MM.1S (cell line): ENCODE results near the gene LKAAEAR1.

Experiments
- EZH2 ChIP-seq: fragments of 300-600 bp; sonication (generic); optimal IDR thresholded peaks from 2 replicates; pipeline ENCODE3; 2017; ENCODE audit warnings: low read depth, mild to moderate bottlenecking, antibody characterized with exemption, low read length, mixed read lengths
- EZH2phosphoT487 ChIP-seq: fragments of 300-600 bp; sonication (generic); IDR thresholded peaks from 2 replicates; pipeline ENCODE4 v1.6.1; 2018; ENCODE audit warnings: antibody characterized with exemption, low read length
- TF ChIP-seq, protein P1 (sequence below): fragments of 300-600 bp; sonication (generic); IDR thresholded peaks from 2 replicates; pipeline ENCODE4 v1.5.1; 2016; ENCODE audit warnings: antibody characterized with exemption, low read length, mixed read lengths

DNA sequence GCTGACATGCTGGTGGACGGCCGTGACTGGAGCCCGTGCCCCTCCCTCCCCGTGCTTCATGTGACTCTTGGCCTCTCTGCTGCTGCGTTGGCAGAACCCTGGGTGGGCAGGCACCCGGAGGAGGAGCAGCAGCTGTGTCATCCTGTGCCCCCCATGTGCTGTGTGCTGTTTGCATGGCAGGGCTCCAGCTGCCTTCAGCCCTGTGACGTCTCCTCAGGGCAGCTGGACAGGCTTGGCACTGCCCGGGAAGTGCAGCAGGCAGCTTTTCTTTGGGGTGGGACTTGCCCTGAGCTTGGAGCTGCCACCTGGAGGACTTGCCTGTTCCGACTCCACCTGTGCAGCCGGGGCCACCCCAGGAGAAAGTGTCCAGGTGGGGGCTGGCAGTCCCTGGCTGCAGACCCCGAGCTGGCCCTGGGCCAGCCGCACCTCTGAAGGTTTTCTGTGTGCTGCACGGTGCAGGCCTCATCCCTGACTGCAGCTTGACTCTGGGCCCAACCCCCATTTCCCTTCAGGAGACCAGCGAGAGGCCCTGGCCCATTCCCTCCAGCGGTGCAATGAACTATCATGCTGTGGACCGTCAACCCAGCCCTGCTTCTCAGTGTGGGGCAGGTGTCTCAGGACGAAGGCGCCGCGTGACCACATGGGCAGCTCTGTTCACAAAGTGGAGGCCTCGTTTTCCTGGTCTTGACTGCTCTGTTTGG is 15.0 kb upstream of the LKAAEAR1 start:
- TF ChIP-seq, protein P1, sequence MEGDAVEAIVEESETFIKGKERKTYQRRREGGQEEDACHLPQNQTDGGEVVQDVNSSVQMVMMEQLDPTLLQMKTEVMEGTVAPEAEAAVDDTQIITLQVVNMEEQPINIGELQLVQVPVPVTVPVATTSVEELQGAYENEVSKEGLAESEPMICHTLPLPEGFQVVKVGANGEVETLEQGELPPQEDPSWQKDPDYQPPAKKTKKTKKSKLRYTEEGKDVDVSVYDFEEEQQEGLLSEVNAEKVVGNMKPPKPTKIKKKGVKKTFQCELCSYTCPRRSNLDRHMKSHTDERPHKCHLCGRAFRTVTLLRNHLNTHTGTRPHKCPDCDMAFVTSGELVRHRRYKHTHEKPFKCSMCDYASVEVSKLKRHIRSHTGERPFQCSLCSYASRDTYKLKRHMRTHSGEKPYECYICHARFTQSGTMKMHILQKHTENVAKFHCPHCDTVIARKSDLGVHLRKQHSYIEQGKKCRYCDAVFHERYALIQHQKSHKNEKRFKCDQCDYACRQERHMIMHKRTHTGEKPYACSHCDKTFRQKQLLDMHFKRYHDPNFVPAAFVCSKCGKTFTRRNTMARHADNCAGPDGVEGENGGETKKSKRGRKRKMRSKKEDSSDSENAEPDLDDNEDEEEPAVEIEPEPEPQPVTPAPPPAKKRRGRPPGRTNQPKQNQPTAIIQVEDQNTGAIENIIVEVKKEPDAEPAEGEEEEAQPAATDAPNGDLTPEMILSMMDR, result no peak
- TF ChIP-seq EZH2phosphoT487 (no peak), EZH2 (no peak)
